Activated naive CD4-positive, alpha-beta T cell (primary cell): ENCODE measurements around the gene IGFBP1.

Source experiments
- DNase-seq, 4 experiments: peaks; one replicate each; lab custom pipeline; 2025; lab: John Stamatoyannopoulos, UW

IGFBP1 gene

DNA sequence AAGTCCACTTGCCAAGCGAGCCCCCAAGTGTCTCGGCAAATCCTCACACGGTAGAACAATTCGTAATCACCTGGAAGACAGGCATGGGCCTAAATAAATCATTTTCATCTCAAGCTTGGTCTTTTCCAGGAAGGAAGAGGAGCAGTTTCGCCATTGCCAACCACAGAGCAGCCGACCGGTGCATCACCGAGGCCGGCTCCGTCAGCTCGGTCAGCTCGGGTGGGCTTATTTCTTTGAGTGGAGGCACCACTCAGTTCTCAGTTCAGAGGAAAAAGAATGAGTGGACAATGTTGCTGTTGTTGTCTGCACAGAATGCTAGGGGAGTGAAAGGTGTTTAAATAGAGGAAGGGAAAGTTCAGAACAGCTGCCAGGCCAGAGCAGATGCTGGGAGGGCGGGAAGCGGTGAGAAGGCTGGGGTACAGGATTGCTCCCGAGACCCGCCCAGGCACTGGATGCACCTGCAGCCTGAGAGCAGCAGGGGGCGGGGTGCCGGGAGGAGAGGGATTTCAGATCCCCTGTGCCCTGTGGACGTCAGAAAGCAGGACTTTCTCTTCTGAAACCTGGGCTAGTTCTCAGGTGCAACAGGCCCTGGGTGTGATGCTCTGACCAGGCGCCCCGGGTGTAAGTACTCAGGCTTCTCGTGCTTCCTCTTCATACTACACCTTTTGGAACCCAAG is 50.5 kb downstream of the IGFBP1 start:
- DNase-seq, result no peak

DNA sequence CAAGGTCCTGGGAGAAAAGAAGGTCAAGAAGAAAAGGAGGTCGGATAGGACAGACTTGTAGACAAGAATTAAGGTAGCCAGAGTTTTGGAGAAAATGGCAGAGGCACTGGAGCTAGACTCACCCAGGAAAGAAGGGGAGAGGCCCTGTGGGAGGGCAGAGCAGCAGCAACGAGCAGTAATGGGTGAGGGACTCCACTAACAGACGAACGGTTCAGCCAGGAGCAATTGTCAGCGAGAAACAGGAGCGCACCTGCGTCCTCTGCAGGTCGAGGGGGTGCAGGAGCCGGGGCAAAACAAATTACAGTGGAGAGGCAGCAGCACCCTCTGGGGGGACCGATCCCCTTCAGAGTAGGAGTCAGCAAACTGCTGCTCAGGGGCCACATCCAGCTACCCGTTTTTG is 51.3 kb downstream of the IGFBP1 start:
- DNase-seq, result no peak

DNA sequence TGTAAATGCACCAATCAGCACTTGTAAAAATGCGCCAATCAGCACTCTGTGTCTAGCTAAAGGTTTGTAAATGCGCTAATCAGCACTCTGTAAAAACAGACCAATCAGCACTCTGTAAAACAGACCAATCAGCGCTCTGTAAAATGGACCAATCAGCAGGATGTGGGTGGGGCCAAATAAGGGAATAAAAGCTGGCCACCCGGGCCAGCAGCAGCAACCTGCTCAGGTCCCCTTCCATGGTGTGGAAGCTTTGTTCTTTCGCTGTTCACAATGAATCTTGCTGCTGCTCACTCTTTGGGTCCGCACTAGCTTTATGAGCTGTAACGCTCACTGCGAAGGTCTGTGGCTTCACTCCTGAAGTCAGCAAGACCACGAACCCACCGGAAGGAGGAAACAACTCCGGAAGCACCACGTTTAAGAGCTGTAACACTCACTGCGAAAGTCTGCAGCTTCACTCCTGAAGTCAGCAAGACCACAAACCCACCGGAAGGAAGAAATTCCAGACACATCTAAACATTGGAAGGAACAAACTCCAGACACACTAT is 52.0 kb downstream of the IGFBP1 start:
- peak in 1 of 4 experiments; percentile 8 for DNase-seq

DNA sequence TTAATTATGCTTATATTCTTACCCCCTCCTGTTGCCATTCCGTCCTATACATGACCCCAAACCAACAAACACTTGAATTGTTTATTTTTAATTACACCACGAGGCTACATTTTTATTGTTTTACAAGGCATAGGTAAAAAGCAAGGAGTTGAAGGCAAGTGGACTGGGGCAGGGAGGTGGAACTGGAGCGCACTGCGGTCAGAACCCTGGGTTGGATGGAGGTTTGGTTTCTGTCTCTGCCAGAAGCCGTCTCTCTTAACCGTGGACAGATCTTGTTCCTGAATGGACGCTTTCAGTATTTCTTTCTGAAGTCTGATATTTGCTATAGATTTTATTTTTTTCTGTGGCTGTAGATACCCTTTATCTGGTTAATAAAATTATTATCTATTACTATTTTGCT is 52.7 kb downstream of the IGFBP1 start:
- DNase-seq, result no peak
